Sigmoid colon (tissue), 4 donors: Measurements from ENCODE around the gene CD300E.

Experiments
- CTCF ChIP-seq, 4 experiments: fragments of 450-650 bp in 3 of 4; fragments of 200-600 bp in 1 of 4; IDR thresholded peaks; one replicate each; pipeline ENCODE4 v1.5.1; 2016 to 2019; ENCODE audit warnings: antibody characterized with exemption in 4 of 4, mild to moderate bottlenecking in 3 of 4, moderate library complexity in 2 of 4
- POLR2A ChIP-seq, 2 donors: fragments of 450-650 bp; IDR thresholded peaks; one replicate each; pipeline ENCODE4 v1.6.1; 2016; ENCODE audit warnings: antibody characterized with exemption in 2 of 2, mild to moderate bottlenecking in 2 of 2, moderate library complexity in 2 of 2
- POLR2AphosphoS5 ChIP-seq, 4 donors: sonication (generic); formaldehyde crosslinking; IDR thresholded peaks; one replicate each; pipeline ENCODE4 v1.6.1; 2017; ENCODE audit warnings: antibody characterized with exemption in 4 of 4

- TF ChIP-seq CTCF (IDR thresholded peaks at IDR 0.05) = no peak
- no peak for TF ChIP-seq POLR2A (IDR thresholded peaks at IDR 0.05)
- TF ChIP-seq POLR2AphosphoS5 (IDR thresholded peaks at IDR 0.05) = no peak
These were observed 20.9 kb upstream of the CD300E start for GRCh38 chr17:74644419-74644818.
